ENCODE data around the gene KIF18B.

Gene KIF18B

GRCh38 chr17:44902135-44902760, 45.3 kb downstream of the KIF18B start:
- H3K27ac ChIP-seq (ENCODE audit: low read depth, low read length) = peak overlapping the region; percentile 92
- H3K27me3 ChIP-seq (ENCODE audit: insufficient read depth, low read length) = no peaks in the 10 kb centered on the region
- no peaks in the 10 kb centered on the region for H3K36me3 ChIP-seq (ENCODE audit: insufficient read depth, low read length)
- no peak overlapping the region for H3K4me3 ChIP-seq (ENCODE audit: low read depth, low read length)
- H3K4me1 ChIP-seq (ENCODE audit: control insufficient read depth, insufficient read depth, low read length, unreplicated experiment) = peaks cover 51% of the 10 kb centered on the region
- peaks cover 20% of the 10 kb centered on the region for H3K79me2 ChIP-seq (ENCODE audit: control insufficient read depth, insufficient read depth, low read length, unreplicated experiment)
- no peak overlapping the region for H2AFZ ChIP-seq (ENCODE audit: low read length, unreplicated experiment)

DNA sequence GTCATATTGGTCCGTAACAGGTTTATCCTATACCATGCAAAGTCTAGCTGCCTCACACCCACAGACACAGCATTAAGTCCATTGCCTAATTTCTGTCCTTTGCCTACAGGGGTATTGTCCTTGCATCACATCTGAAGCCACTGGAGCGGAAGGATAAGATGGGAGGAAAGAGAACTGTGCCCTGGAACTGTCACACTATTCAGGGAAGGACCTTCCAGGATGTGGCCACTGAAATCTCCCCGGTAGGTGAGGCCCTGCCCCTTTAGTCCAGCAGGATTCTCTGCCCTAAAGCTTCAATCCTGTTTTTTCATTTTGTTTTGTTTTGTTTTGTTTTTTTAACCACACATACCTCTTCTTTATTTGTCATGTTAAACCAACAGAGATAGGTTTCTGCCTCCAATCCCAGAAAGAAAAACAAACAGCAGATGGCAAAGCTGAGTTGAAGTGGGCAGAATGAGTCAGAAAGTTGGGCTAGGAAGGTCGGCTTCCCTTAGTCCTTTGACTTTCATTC, 46.1 kb downstream of the KIF18B start:
- Histone ChIP-seq H3K27ac (ENCODE audit: low read depth, low read length) (peak overlapping the region; percentile 92), H3K27me3 (ENCODE audit: insufficient read depth, low read length) (no peaks in the 10 kb centered on the region), H3K79me2 (ENCODE audit: control insufficient read depth, insufficient read depth, low read length, unreplicated experiment) (peaks cover 26% of the 10 kb centered on the region), H3K4me1 (ENCODE audit: control insufficient read depth, insufficient read depth, low read length, unreplicated experiment) (peaks cover 45% of the 10 kb centered on the region), H3K4me3 (ENCODE audit: low read depth, low read length) (peak overlapping the region; percentile 92; the same call in 1 of the 2 replicates), H3K36me3 (ENCODE audit: insufficient read depth, low read length) (no peaks in the 10 kb centered on the region), H2AFZ (ENCODE audit: low read length, unreplicated experiment) (no peak overlapping the region)

GRCh38 chr17:44900894-44901293, 46.7 kb downstream of the KIF18B start:
- Histone ChIP-seq H3K27me3 (ENCODE audit: insufficient read depth, low read length) (no peaks in the 10 kb centered on the region), H3K4me3 (ENCODE audit: low read depth, low read length) (peak overlapping the region; percentile 92), H3K27ac (ENCODE audit: low read depth, low read length) (peak overlapping the region; percentile 92)

DNA sequence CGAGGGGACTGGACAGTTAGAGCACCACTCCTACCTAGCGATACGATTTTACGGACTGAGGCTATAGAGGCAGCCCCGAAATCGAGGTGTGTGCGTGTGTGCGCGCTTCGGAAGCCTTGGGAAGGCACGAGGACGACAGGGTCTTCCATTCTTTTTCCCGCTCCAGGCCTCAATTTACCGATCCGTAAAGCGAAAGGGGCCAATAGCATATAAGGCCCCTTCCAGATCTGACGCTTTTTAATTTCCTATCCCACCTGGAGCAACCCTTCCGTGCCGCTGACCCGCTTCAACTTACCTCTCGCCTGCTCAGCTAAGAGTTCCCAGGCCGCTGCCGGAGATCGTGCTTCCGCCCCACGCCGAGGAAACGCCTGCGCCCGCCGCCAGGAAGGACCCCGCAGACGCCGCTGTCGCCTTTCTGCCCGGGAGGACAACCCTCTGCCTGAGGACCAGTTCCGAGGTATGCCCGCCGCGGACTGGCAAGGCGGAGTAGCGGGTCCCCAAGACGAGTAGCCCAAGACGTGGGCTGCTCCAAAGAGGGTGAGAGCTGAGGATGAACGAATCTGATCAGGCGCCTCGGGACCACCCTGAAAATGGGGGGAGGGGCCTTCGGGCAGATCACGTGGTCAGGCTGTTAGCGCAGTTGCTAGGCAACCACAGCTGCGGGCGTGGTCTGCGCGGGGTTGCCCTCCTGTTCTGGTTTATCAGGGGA, 48.3 kb downstream of the KIF18B start, which contains the start of gene EFTUD2:
TSS of gene EFTUD2 (minus strand) at position 372 of the 709 bp plus-strand sequence. CDS start 4,924 bp downstream, outside the sequence.
- Histone ChIP-seq H3K27ac (ENCODE audit: low read depth, low read length) (peak within 1 kb of the TSS; percentile 92), H3K4me1 (ENCODE audit: control insufficient read depth, insufficient read depth, low read length, unreplicated experiment) (peaks cover 28% of the 10 kb centered on the region), H3K79me2 (ENCODE audit: control insufficient read depth, insufficient read depth, low read length, unreplicated experiment) (peaks cover 36% of the 10 kb centered on the region), H3K4me3 (ENCODE audit: low read depth, low read length) (peak within 1 kb of the TSS; percentile 92), H2AFZ (ENCODE audit: low read length, unreplicated experiment) (peak within 1 kb of the TSS; percentile 92), H3K27me3 (ENCODE audit: insufficient read depth, low read length) (no peaks in the 10 kb centered on the region), H3K36me3 (ENCODE audit: insufficient read depth, low read length) (peaks cover 5% of the 10 kb centered on the region; the same call in 1 of the 2 replicates)

More at GRCh38 chr17:44900894-44901293, 46.7 kb downstream of the KIF18B start:
- H2AFZ ChIP-seq (ENCODE audit: low read length, unreplicated experiment) = no peak overlapping the region
- H3K36me3 ChIP-seq (ENCODE audit: insufficient read depth, low read length) = peaks cover 2% of the 10 kb centered on the region; the same call in 1 of the 2 replicates
- peaks cover 30% of the 10 kb centered on the region for H3K79me2 ChIP-seq (ENCODE audit: control insufficient read depth, insufficient read depth, low read length, unreplicated experiment)
- peaks cover 39% of the 10 kb centered on the region for H3K4me1 ChIP-seq (ENCODE audit: control insufficient read depth, insufficient read depth, low read length, unreplicated experiment)

- Histone ChIP-seq H3K79me2 (ENCODE audit: control insufficient read depth, insufficient read depth, low read length, unreplicated experiment) (peaks cover 36% of the 10 kb centered on the region), H3K4me1 (ENCODE audit: control insufficient read depth, insufficient read depth, low read length, unreplicated experiment) (peaks cover 28% of the 10 kb centered on the region), H3K4me3 (ENCODE audit: low read depth, low read length) (peak overlapping the region; percentile 92), H3K27me3 (ENCODE audit: insufficient read depth, low read length) (no peaks in the 10 kb centered on the region), H3K27ac (ENCODE audit: low read depth, low read length) (peak overlapping the region; percentile 92), H2AFZ (ENCODE audit: low read length, unreplicated experiment) (peak overlapping the region; percentile 92), H3K36me3 (ENCODE audit: insufficient read depth, low read length) (peaks cover 5% of the 10 kb centered on the region; the same call in 1 of the 2 replicates)
These were observed 48.9 kb downstream of the KIF18B start for GRCh38 chr17:44898768-44899073.

DNA sequence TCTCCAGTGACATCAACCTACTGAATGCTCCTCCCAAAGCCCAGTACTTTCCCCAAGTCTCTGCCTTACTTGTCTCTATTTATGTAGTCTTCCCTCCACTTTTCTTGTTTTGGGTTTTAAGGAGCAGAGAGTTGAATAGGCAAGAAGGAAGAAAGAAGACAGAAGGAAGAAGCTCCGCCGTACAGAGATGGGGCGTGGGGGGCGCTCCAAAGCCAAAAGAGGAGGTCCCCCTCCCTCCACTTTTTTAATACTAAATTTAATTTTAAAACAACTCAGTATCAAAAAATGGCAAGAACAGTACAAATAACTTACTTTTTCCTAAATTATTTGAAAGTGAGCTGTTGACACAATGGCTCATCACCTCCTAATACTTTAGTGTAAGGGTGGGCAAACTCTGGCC, 52.9 kb downstream of the KIF18B start:
- Histone ChIP-seq H3K4me3 (ENCODE audit: low read depth, low read length) (no peak overlapping the region), H3K79me2 (ENCODE audit: control insufficient read depth, insufficient read depth, low read length, unreplicated experiment) (peaks cover 49% of the 10 kb centered on the region), H3K27ac (ENCODE audit: low read depth, low read length) (no peak overlapping the region), H3K4me1 (ENCODE audit: control insufficient read depth, insufficient read depth, low read length, unreplicated experiment) (peaks cover 5% of the 10 kb centered on the region), H2AFZ (ENCODE audit: low read length, unreplicated experiment) (no peak overlapping the region), H3K27me3 (ENCODE audit: insufficient read depth, low read length) (no peaks in the 10 kb centered on the region), H3K36me3 (ENCODE audit: insufficient read depth, low read length) (peaks cover 11% of the 10 kb centered on the region)

- peaks cover 12% of the 10 kb centered on the region for H3K4me1 ChIP-seq (ENCODE audit: control insufficient read depth, insufficient read depth, low read length, unreplicated experiment)
- peaks cover 11% of the 10 kb centered on the region for H3K36me3 ChIP-seq (ENCODE audit: insufficient read depth, low read length)
- H2AFZ ChIP-seq (ENCODE audit: low read length, unreplicated experiment) = no peak overlapping the region
- H3K27ac ChIP-seq (ENCODE audit: low read depth, low read length) = no peak overlapping the region
- no peaks in the 10 kb centered on the region for H3K27me3 ChIP-seq (ENCODE audit: insufficient read depth, low read length)
- no peak overlapping the region for H3K4me3 ChIP-seq (ENCODE audit: low read depth, low read length)
- H3K79me2 ChIP-seq (ENCODE audit: control insufficient read depth, insufficient read depth, low read length, unreplicated experiment) = peaks cover 49% of the 10 kb centered on the region
These were observed 55.3 kb downstream of the KIF18B start for GRCh38 chr17:44892250-44892649.

GRCh38 chr17:44889003-44889402, 58.6 kb downstream of the KIF18B start:
- Histone ChIP-seq H3K4me3 (ENCODE audit: low read depth, low read length) (no peak overlapping the region), H3K4me1 (ENCODE audit: control insufficient read depth, insufficient read depth, low read length, unreplicated experiment) (peaks cover 12% of the 10 kb centered on the region), H2AFZ (ENCODE audit: low read length, unreplicated experiment) (no peak overlapping the region), H3K27me3 (ENCODE audit: insufficient read depth, low read length) (no peaks in the 10 kb centered on the region), H3K27ac (ENCODE audit: low read depth, low read length) (no peak overlapping the region), H3K79me2 (ENCODE audit: control insufficient read depth, insufficient read depth, low read length, unreplicated experiment) (peaks cover 41% of the 10 kb centered on the region), H3K36me3 (ENCODE audit: insufficient read depth, low read length) (peaks cover 20% of the 10 kb centered on the region)

- Histone ChIP-seq H3K4me3 (ENCODE audit: low read depth, low read length) (no peak overlapping the region), H2AFZ (ENCODE audit: low read length, unreplicated experiment) (no peak overlapping the region), H3K79me2 (ENCODE audit: control insufficient read depth, insufficient read depth, low read length, unreplicated experiment) (peaks cover 38% of the 10 kb centered on the region), H3K27me3 (ENCODE audit: insufficient read depth, low read length) (no peaks in the 10 kb centered on the region), H3K4me1 (ENCODE audit: control insufficient read depth, insufficient read depth, low read length, unreplicated experiment) (peaks cover 12% of the 10 kb centered on the region), H3K27ac (ENCODE audit: low read depth, low read length) (no peak overlapping the region), H3K36me3 (ENCODE audit: insufficient read depth, low read length) (peaks cover 22% of the 10 kb centered on the region)
These were observed 59.3 kb downstream of the KIF18B start for GRCh38 chr17:44887971-44888954.

DNA sequence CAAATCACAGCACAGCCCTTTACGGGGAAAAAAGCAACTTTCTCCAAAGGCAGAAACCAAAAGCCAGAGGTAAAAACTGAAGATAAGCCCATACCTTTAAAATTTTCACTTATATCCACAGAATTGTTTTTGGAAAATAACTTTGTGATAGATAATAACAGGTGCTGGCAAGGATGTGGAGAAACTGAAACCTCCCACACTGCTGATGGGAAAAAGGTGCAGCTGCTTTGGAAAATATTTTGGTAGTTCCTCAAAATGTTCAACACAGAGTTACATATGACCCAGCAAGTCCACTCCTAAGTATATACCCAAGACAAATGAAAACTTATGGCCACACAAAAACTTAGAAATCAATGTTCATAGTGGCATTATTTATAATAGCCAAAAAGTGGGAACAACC, 60.6 kb downstream of the KIF18B start:
- H3K79me2 ChIP-seq (ENCODE audit: control insufficient read depth, insufficient read depth, low read length, unreplicated experiment) = peaks cover 36% of the 10 kb centered on the region
- H3K36me3 ChIP-seq (ENCODE audit: insufficient read depth, low read length) = peaks cover 24% of the 10 kb centered on the region; the same call in 1 of the 2 replicates
- H3K27ac ChIP-seq (ENCODE audit: low read depth, low read length) = no peak overlapping the region

More for the DNA sequence above, 60.6 kb downstream of the KIF18B start:
- no peak overlapping the region for H2AFZ ChIP-seq (ENCODE audit: low read length, unreplicated experiment)
- no peak overlapping the region for H3K4me3 ChIP-seq (ENCODE audit: low read depth, low read length)
- no peaks in the 10 kb centered on the region for H3K27me3 ChIP-seq (ENCODE audit: insufficient read depth, low read length)
- peaks cover 12% of the 10 kb centered on the region for H3K4me1 ChIP-seq (ENCODE audit: control insufficient read depth, insufficient read depth, low read length, unreplicated experiment)

Measured in ACC112 (cell line).